ENCODE measurements around the gene THOC6. TPM values are rescaled to one million over a fixed set of nuclear protein-coding genes. Genes with fewer than 3 reads are reported as not detected.

THOC6 gene
- total and polyA plus RNA-seq, 9 donors = 3.5 to 21.0 (median 15.2) TPM

GRCh38 chr16:3025032-3026002 lies 1.5 kb downstream of the THOC6 start:
- Histone ChIP-seq H3K4me1 (ENCODE audit: insufficient read depth) (peaks cover 19% of the 10 kb centered on the region), H3K9me3 (no peaks in the 10 kb centered on the region), H3K36me3 (no peaks in the 10 kb centered on the region), H3K4me3 (no peak overlapping the region), H3K27me3 (peaks cover 2% of the 10 kb centered on the region), H3K27ac (no peak overlapping the region)
- WGBS, 3 donors = 88 to 94% (median 92%) methylated on average over 18 of the region's 18 CpGs
- no peak for TF ChIP-seq CTCF (IDR thresholded peaks at IDR 0.05)
- TF ChIP-seq EP300 (IDR thresholded peaks at IDR 0.05) = no peak
- no peak for TF ChIP-seq POLR2A (IDR thresholded peaks at IDR 0.05)
- DNase-seq = peak in 3 of 5 donors; percentile 21 to 58 (median 40)
- intact Hi-C loops (cut with DNase I) = loop anchor here in 1 of 4 donors (10.0 kb wide), 1 partner anchor 259 kb away; the partner anchor contains the start of gene ZNF263

- Histone ChIP-seq H3K27ac (no peak overlapping the region), H3K9me3 (no peaks in the 10 kb centered on the region), H3K27me3 (peaks cover 2% of the 10 kb centered on the region), H3K36me3 (no peaks in the 10 kb centered on the region), H3K4me3 (no peak overlapping the region), H3K4me1 (ENCODE audit: insufficient read depth) (peaks cover 19% of the 10 kb centered on the region)
- intact Hi-C loops (cut with DNase I) = loop anchor here in 1 of 4 donors (10.0 kb wide), 1 partner anchor 259 kb away; the partner anchor contains the start of gene ZNF263
- TF ChIP-seq EP300 (IDR thresholded peaks at IDR 0.05) = no peak
- TF ChIP-seq CTCF (IDR thresholded peaks at IDR 0.05) = no peak
- TF ChIP-seq POLR2A (IDR thresholded peaks at IDR 0.05) = no peak
- WGBS, 3 donors = 92 to 96% (median 94%) methylated on average over 8 of the region's 8 CpGs
- no peak for DNase-seq
These were observed 2.2 kb downstream of the THOC6 start for GRCh38 chr16:3026003-3026378.

GRCh38 chr16:3026609-3027488 lies 3.0 kb downstream of the THOC6 start:
- Histone ChIP-seq H3K36me3 (no peaks in the 10 kb centered on the region), H3K27ac (no peak overlapping the region), H3K4me1 (ENCODE audit: insufficient read depth) (peaks cover 11% of the 10 kb centered on the region), H3K4me3 (no peak overlapping the region), H3K27me3 (peaks cover 2% of the 10 kb centered on the region), H3K9me3 (no peaks in the 10 kb centered on the region)
- 92 to 96% (median 93%) methylated on average over 24 of the region's 24 CpGs for WGBS, 3 donors
- DNase-seq = peak in 1 of 5 donors; percentile 17
- intact Hi-C loops (cut with DNase I) = loop anchor here in 1 of 4 donors (10.0 kb wide), 1 partner anchor 258 kb away; the partner anchor contains the start of gene ZNF263
- TF ChIP-seq POLR2A (IDR thresholded peaks at IDR 0.05) (no peak), EP300 (IDR thresholded peaks at IDR 0.05) (no peak), CTCF (IDR thresholded peaks at IDR 0.05) (no peak)

- H3K4me1 ChIP-seq (ENCODE audit: insufficient read depth) = peaks cover 8% of the 10 kb centered on the region
These were observed 3.6 kb downstream of the THOC6 start for GRCh38 chr16:3027489-3027795.

More at GRCh38 chr16:3027489-3027795, 3.6 kb downstream of the THOC6 start:
- Histone ChIP-seq H3K4me3 (no peak overlapping the region), H3K36me3 (no peaks in the 10 kb centered on the region), H3K9me3 (no peaks in the 10 kb centered on the region), H3K27ac (no peak overlapping the region), H3K27me3 (peaks cover 2% of the 10 kb centered on the region)
- intact Hi-C loops (cut with DNase I) = loop anchor here in 1 of 4 donors (10.0 kb wide), 1 partner anchor 257 kb away; the partner anchor contains the start of gene ZNF263
- WGBS, 3 donors = 87 to 92% (median 90%) methylated on average over 8 of the region's 8 CpGs
- TF ChIP-seq CTCF (IDR thresholded peaks at IDR 0.05) (no peak), EP300 (IDR thresholded peaks at IDR 0.05) (no peak), POLR2A (IDR thresholded peaks at IDR 0.05) (no peak)
- DNase-seq = no peak

Data from ovary (tissue), 9 donors.